HG03175 (cell line): ENCODE results near the gene ID1.
"Not testable (repeated sequence)": the region's sequence is repeated elsewhere in the genome, so short reads cannot be mapped to it uniquely, and the experiment has no call there.

ENCODE experiments used
- ATAC-seq: cut with Tn5 transposase; IDR thresholded peaks from one replicate; pipeline ENCODE4 v1.9.1; 2021; ENCODE audit warnings: mild to moderate bottlenecking, moderate library complexity; ENCODE audit not compliant: unreplicated experiment

ID1 gene

GRCh38 chr20:31632548-31633338 lies 27.7 kb downstream of the ID1 start:
- no peak for ATAC-seq

- ATAC-seq: no peak
Measured at GRCh38 chr20:31633339-31633914, 28.3 kb downstream of the ID1 start.

GRCh38 chr20:31637660-31638059 lies 32.6 kb downstream of the ID1 start, which contains the start of gene COX4I2:
Gene COX4I2, plus strand, starts transcription at chr20:31637912. Its CDS starts 1,106 bp downstream, at chr20:31639018.
- ATAC-seq: no peak

GRCh38 chr20:31638317-31638716 lies 33.2 kb downstream of the ID1 start:
- ATAC-seq: no peak

GRCh38 chr20:31638816-31639215 lies 33.7 kb downstream of the ID1 start:
- ATAC-seq: no peak

GRCh38 chr20:31640259-31640658 lies 35.2 kb downstream of the ID1 start:
- ATAC-seq: no peak

GRCh38 chr20:31641391-31641790 lies 36.3 kb downstream of the ID1 start:
- no peak for ATAC-seq

GRCh38 chr20:31642837-31643236 lies 37.7 kb downstream of the ID1 start:
- ATAC-seq: no peak

- no peak for ATAC-seq
Measured at GRCh38 chr20:31643522-31643921, 38.4 kb downstream of the ID1 start.

- no peak for ATAC-seq
Measured at GRCh38 chr20:31644701-31645100, 39.6 kb downstream of the ID1 start.

GRCh38 chr20:31648104-31648503 lies 43.0 kb downstream of the ID1 start:
- ATAC-seq: not testable (repeated sequence)

- ATAC-seq: no peak
Measured at GRCh38 chr20:31652917-31653396, 47.9 kb downstream of the ID1 start.

GRCh38 chr20:31653561-31653960 lies 48.5 kb downstream of the ID1 start:
- no peak for ATAC-seq

GRCh38 chr20:31654534-31654933 lies 49.4 kb downstream of the ID1 start:
- no peak for ATAC-seq
